ENCODE data around the gene FOSL2.

- TF ChIP-seq CTCF (conservative IDR thresholded peaks at IDR 0.05; ENCODE audit: low read depth in 2 of 2) = no peak
- no peak for TF ChIP-seq EZH2phosphoT487 (IDR thresholded peaks at IDR 0.05; ENCODE audit: unreplicated experiment)
- TF ChIP-seq JUNB (IDR thresholded peaks at IDR 0.05; ENCODE audit: unreplicated experiment) = no peak
- TF ChIP-seq POLR2AphosphoS5 (IDR thresholded peaks at IDR 0.05; ENCODE audit: low read depth) = no peak
- TF ChIP-seq, protein P1, sequence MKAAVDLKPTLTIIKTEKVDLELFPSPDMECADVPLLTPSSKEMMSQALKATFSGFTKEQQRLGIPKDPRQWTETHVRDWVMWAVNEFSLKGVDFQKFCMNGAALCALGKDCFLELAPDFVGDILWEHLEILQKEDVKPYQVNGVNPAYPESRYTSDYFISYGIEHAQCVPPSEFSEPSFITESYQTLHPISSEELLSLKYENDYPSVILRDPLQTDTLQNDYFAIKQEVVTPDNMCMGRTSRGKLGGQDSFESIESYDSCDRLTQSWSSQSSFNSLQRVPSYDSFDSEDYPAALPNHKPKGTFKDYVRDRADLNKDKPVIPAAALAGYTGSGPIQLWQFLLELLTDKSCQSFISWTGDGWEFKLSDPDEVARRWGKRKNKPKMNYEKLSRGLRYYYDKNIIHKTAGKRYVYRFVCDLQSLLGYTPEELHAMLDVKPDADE (IDR thresholded peaks at IDR 0.05) = no peak
- no peak for TF ChIP-seq CREB1 (CRISPR knock-in tag; IDR thresholded peaks at IDR 0.05; ENCODE audit: low read depth)
- TF ChIP-seq EZH2 (IDR thresholded peaks at IDR 0.05; ENCODE audit: low read depth, unreplicated experiment) = no peak
- TF ChIP-seq, protein P2, sequence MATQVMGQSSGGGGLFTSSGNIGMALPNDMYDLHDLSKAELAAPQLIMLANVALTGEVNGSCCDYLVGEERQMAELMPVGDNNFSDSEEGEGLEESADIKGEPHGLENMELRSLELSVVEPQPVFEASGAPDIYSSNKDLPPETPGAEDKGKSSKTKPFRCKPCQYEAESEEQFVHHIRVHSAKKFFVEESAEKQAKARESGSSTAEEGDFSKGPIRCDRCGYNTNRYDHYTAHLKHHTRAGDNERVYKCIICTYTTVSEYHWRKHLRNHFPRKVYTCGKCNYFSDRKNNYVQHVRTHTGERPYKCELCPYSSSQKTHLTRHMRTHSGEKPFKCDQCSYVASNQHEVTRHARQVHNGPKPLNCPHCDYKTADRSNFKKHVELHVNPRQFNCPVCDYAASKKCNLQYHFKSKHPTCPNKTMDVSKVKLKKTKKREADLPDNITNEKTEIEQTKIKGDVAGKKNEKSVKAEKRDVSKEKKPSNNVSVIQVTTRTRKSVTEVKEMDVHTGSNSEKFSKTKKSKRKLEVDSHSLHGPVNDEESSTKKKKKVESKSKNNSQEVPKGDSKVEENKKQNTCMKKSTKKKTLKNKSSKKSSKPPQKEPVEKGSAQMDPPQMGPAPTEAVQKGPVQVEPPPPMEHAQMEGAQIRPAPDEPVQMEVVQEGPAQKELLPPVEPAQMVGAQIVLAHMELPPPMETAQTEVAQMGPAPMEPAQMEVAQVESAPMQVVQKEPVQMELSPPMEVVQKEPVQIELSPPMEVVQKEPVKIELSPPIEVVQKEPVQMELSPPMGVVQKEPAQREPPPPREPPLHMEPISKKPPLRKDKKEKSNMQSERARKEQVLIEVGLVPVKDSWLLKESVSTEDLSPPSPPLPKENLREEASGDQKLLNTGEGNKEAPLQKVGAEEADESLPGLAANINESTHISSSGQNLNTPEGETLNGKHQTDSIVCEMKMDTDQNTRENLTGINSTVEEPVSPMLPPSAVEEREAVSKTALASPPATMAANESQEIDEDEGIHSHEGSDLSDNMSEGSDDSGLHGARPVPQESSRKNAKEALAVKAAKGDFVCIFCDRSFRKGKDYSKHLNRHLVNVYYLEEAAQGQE (IDR thresholded peaks at IDR 0.05; ENCODE audit: unreplicated experiment) = no peak
- TF ChIP-seq ZNF331 (CRISPR knock-in tag; IDR thresholded peaks at IDR 0.05; ENCODE audit: low read depth) = no peak
Measured at GRCh38 chr2:28423856-28424605, 31.4 kb downstream of the FOSL2 start.
